Measurements from ENCODE around the gene CCDC106.

CCDC106 gene

DNA sequence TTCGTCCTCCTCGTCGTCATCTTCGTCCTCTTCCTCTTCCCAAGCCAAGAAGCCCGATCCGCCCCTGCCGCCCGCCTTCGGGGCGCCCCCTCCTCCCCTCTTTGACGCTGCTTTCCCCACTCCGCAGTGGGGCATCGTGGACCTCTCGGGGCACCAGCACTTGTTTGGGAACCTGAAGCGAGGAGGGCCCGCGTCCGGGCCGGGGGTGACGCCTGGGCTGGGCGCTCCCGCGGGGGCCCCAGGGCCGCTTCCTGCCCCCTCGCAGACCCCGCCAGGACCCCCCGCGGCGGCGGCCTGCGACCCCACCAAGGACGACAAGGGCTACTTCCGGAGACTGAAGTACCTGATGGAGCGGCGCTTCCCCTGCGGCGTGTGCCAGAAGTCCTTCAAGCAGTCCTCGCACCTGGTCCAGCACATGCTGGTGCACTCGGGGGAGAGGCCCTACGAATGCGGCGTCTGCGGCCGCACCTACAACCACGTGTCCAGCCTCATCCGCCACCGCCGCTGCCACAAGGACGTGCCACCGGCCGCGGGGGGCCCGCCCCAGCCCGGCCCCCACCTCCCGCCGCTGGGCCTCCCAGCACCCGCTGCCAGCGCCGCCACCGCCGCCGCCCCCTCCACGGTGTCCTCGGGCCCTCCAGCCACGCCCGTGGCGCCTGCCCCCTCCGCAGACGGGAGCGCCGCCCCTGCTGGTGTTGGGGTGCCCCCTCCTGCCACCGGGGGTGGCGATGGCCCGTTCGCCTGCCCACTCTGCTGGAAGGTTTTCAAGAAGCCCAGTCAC is 33.9 kb upstream of the CCDC106 start:
- DNase-seq (ENCODE audit: low read depth) = no peak

DNA sequence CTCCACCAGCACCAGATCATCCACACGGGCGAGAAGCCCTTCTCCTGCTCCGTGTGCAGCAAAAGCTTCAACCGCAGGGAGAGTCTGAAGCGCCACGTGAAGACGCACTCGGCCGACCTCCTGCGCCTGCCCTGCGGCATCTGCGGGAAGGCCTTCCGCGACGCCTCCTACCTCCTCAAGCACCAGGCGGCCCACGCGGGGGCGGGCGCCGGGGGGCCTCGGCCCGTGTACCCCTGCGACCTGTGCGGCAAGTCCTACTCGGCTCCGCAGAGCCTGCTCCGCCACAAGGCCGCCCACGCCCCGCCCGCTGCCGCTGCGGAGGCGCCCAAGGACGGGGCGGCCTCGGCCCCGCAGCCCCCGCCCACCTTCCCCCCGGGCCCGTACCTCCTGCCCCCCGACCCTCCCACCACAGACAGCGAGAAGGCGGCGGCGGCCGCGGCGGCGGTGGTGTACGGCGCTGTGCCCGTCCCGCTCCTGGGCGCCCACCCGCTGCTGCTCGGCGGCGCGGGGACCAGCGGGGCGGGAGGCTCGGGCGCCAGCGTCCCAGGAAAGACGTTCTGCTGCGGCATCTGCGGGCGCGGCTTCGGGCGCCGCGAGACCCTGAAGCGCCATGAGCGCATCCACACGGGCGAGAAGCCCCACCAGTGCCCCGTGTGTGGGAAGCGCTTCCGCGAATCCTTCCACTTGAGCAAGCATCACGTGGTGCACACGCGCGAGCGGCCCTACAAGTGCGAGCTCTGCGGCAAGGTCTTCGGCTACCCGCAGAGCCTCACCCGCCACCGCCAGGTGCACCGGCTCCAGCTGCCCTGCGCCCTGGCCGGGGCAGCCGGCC is 33.1 kb upstream of the CCDC106 start:
- DNase-seq (ENCODE audit: low read depth) = no peak

DNA sequence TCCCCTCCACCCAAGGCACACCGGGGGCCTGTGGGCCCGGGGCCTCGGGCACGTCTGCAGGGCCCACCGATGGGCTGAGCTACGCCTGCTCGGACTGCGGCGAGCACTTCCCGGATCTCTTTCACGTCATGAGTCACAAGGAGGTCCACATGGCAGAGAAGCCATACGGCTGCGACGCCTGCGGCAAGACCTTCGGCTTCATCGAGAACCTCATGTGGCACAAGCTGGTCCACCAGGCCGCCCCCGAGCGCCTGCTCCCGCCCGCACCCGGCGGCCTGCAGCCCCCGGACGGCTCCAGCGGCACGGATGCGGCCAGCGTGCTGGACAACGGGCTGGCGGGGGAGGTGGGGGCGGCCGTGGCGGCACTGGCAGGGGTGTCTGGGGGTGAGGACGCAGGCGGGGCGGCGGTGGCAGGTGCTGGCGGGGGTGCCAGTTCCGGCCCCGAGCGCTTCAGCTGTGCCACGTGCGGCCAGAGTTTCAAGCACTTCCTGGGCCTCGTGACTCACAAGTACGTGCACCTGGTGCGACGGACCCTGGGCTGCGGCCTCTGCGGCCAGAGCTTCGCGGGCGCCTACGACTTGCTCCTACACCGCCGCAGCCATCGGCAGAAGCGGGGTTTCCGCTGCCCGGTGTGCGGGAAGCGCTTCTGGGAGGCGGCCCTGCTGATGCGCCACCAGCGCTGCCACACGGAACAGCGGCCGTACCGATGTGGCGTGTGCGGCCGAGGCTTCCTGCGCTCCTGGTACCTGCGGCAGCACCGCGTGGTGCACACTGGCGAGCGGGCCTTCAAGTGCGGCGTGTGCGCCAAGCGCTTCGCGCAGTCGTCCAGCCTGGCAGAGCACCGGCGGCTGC is 32.2 kb upstream of the CCDC106 start:
- no peak for DNase-seq (ENCODE audit: low read depth)

DNA sequence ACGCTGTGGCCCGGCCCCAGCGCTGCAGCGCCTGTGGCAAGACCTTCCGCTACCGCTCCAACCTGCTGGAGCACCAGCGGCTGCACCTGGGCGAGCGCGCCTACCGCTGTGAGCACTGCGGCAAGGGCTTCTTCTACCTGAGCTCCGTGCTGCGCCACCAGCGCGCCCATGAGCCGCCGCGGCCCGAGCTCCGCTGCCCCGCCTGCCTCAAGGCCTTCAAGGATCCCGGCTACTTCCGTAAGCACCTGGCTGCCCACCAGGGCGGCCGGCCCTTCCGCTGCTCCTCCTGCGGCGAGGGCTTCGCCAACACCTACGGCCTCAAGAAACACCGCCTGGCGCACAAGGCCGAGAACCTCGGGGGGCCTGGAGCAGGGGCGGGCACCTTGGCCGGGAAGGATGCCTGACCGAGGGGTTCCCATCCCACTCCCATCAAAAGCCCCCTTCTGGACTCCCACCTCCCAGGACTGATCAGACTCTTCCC is 31.6 kb upstream of the CCDC106 start:
- no peak for DNase-seq (ENCODE audit: low read depth)

DNA sequence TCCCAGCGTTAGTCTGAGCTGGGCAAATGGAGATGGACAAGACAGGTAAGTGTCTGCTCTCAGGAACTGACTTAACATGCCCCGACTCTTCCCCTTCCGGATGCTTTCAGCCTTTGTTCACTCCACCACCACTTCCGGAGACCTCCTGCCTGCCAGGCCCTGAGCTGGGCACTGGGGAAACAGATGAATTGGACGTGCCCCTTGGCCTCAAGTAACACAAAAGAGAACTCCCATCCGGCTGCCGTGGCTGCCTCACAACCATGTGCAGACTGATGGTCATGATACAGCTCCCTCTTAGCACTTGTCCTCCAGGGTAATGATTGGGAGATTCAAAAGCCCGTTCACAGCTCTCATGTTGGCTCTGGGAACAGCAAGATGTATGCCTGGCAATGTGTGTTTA is 30.6 kb upstream of the CCDC106 start:
- no peak for DNase-seq (ENCODE audit: low read depth)

DNA sequence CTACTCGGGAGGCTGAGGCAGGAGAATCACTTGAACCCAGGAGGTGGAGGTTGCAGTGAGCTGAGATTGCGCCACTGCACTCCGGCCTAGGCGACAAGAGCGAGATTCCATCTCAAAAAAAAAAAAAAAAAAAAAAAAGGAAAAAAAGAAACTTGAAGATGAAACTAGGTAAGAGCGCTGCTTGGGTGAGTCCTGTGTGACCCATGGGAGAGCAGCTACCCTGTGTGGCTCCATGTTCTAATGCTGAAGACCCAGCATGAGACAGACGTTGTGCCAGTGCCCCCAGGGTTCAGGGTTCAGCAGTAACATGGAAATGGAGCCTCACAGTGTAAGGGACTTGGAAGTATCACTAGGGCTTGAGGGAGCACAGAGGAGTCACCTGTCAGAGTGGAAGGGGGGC is 29.6 kb upstream of the CCDC106 start:
- no peak for DNase-seq (ENCODE audit: low read depth)

DNA sequence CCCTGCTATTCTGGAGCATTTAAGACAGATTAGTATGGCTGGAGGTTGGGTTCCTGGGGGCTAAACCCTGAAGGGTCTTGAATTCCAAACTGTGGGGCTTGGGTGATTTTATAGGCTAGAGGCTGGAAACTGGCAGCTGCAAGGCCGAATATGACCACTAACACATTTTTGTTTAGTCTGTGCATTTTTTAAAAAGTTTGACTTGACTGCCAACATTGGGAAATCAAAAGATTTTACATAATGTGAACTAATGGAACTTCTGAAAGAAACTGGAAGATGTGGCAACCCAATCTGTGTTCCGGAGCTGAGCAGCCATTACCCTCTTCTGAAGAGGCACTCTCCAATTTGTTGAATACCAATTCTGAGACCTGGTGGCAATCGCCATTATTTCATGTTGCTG is 28.7 kb upstream of the CCDC106 start:
- DNase-seq (ENCODE audit: low read depth) = no peak

DNA sequence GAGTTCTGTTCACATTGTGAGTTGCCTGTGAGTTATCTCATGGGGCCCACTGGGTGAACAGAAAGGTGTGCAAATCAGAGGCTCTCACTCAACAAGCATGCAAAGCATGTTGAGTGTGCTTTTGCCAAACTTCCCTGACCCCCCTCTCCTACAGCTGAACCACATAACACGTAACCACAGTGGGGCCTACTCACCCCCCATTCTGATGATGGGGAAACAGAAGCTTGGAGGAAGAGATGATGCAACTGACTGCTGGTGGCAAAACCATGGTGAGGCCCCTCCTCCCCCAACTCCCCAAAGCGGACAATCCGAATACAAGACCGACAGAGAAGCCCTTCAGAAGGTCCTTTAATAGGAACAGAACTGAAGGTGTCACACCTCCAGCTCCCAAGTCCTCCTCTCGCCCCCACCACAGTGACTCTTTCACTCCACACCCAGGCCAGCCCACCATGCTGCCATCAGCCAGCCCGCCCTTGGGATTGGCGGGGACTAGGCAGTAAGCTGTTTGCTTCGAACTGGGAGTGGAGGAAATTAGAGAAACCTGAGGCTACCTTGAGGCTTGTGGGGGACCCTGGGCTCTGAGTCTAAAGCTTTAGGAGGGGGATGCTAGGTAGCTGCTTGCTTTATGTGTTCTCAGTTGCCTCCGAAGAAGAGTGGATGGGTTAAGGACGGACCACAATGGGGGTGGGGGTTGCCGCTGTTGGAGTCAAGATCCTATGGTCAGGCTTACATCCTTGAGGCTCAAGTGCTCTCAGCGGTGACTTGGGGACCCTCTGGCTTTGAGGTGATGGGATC is 27.4 kb upstream of the CCDC106 start:
- no peak for DNase-seq (ENCODE audit: low read depth)

DNA sequence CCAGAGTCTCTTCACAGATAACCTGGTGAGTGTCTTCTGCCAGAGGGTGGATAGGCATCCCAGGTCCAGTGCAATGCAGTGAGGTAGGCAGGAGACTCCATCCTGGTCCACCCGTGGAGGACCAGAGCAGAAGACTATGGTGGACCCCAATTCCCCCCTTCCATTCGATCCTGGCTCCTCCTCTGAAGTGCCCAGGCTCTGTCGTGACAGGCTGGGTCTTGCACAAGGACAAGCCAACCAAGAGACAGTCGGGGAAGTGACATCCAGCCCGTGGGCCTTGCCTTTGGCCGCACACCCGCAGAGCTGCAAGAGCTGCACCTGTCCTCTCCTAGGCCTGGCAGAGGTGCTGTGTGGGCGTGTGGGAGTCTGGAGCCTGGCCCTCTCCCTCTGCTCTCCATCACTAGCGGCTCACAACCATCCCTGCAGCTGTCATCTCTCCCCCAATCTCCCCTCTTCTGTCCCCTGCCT is 26.8 kb upstream of the CCDC106 start:
- no peak for DNase-seq (ENCODE audit: low read depth)

DNA sequence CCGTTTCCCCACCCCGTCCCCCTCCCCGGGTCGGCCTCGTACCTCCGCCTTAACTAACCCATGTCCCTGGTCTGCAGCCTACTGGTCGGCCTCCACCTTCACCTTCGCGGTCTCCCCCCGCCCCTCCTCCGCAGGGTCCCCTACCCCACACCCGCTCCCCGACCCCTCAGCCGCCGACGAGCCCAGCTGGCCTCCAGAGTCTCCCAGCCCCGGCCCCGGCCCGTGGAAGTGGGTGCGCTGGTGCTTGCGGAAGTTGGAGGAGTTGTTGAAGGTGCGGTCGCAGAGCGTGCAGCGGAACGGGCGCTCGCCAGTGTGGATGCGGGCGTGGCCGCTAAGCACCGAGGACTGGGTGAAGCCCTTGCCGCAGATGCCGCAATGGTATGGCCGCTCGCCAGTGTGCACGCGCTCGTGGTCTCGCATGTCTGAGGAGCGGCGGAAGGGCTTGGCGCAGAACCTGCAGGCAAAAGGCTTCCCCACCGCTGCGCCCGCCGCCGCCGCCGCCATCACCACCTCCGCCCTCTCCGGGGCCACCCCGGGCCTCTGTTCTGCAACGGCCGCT is 26.3 kb upstream of the CCDC106 start:
- DNase-seq (ENCODE audit: low read depth) = no peak

DNA sequence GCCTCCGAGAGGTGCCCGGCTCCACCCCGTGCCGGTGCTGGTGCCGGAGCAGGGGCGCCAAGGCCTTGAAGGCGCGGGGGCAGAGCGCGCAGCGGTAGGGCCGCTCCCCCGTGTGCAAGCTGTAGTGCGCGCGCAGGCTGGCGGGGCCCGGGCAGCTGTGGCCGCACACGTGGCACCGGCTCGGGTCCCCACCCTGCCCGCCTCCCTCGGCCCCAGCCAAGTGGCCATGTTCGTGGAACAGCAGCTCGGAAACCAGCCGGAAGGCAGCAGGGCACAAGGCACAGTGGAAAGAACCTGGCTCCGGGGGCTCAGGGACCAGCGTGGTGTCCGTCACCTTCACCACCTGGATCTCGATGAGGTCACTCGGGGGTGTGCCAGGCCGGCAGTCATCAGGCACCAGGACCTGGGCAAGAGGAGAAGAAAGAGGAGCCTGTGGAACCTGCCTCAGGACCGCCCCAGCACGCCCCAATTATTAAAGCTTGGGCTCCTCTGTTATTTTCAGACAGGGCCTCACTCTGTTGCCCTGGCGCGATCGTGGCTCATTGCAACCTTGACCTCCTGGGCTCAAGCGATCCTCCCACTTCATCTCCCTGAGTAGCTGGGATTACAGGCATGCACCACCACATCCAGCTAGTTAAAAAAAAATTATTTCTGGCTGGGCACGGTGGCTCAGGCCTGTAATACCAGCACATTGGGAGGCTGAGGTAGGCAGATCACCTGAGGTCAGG is 25.6 kb upstream of the CCDC106 start:
- no peak for DNase-seq (ENCODE audit: low read depth)

DNA sequence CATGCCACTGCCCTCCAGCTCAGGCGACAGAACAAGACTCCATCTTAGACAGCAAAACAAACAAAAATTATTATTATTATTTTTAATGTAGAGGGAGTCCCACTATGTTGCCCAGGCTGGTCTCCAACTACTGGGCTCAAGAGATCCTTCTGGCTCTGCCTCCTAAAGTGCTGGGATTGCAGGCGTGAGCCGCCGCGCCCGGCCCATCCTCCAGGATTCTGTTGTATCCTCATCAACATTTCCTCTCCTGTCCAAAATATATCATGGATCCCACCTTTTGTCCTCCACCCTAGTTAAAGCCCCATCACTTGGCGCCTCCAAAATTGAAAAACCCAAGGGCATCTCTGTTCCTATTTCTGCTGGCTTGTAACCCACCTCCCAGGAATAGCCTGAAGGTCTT is 24.9 kb upstream of the CCDC106 start:
- no peak for DNase-seq (ENCODE audit: low read depth)

DNA sequence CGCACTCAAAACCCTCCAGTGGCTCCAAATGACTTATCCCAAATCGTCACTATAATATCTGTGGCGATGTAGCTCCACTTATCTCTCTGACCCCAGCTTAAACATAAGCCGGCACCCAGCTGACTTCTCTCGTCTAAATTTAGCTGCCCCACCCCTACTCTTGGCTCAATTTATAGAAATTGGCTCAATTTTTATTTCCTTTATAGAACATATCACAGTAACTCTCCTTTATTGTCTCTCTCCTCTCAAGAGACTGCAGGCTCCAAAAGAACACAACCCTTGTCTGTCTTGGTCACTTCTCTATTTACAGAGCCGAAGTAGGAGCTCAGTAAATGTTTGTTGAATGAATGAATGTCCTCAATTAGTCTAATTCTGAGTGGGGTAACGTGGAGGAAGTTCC is 24.5 kb upstream of the CCDC106 start:
- no peak for DNase-seq (ENCODE audit: low read depth)

DNA sequence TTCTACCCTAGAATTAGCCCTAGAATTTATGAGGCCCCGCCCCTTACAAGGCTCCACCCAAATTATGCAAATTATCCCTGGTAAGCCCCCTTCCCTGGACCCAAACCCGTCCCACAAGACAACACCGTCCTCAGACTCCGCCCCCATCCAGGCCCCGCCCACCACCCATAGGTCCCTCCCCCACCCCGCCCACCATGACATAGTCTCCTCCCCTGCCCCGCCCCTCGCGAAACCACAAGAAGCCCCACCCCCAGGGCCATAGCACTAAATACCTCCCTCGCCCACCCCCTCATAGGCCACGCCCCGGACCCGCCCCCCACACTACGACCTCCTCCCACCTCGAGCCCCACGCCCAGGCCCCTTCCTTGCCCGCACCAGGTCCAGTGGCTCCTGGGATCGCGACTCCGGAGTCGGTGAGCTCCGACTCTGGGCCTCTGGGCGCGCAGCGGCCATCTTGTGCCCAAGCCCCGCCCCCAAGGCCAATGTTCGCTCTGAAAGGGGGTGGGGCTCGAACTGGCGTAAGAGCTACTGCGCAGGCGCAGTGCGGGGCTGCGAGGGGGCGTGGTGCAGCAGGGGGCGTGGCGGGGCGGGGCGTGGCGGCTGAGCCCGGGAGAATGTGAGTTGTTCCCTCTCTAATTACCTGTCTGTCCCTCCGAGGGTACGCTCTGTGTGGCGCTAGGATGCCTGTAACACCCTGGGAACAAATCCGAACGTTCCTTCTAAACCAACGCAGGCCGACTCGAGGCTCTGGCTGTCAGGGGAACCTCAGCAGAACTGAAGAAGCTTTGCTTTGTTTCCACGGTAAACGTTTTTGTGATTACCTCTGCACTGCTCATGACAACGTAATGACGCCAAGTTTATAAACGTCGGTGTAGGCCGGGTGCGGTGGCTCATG is 23.7 kb upstream of the CCDC106 start, which contains the start of gene ZNF784:
Gene ZNF784, minus strand, starts transcription at position 458 of the 895 bp plus-strand sequence. Its CDS starts 5 bp downstream, at position 453.
- peak; percentile 86 for DNase-seq (ENCODE audit: low read depth)

DNA sequence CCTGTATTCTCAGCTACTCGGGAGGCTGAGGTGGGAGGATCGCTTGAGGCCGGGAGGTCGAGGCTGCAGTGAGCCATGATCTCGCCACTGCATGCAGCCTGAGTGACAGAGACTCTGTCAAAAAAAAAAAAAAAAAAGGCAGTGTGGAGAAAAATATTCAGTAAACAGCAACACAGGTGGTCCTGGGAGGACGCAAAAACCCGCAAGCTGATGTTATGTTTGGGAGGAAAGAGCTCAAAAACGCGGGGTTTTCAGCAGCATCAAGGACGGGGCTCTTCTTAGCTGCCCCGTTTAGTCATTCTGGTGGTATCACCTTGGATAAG is 23.0 kb upstream of the CCDC106 start:
- DNase-seq (ENCODE audit: low read depth) = no peak

DNA sequence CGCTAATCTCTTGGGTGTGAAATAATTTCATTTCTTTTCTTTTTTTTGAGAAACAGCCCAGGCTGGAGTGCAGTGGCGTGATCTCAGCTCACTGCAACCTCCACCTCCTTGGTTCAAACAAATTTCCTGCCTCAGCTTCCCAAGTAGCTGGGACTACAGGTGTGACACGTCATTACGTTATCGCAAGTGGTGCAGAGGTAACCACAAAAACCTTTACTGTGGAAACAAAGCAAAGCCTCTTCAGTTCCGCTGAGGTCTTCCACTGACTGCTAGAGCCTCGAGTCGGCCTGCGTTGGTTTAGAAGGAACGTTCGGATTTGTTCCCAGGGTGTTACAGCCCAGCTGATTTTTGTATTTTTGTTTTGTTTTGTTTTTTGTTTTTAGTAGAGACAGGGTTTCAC is 21.7 kb upstream of the CCDC106 start:
- DNase-seq (ENCODE audit: low read depth) = no peak

DNA sequence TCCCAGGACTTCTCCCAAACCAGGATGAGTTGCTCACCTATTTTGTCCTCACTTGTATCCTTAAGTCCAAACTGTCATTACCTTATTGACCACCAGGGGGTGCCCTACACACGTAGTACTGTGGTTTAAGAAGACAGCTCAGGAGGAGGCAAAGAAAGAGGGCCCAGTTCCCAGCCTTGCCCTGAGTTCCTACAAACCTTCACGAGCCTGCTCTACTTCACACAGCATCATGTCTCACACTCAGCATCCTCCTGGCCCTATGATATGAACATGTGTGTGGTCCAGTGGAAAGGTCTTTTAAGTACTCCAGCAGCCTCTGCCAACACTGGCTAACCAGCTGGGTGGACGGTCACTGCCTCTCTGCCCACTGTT is 15.6 kb upstream of the CCDC106 start:
- DNase-seq (ENCODE audit: low read depth) = peak; percentile 86

DNA sequence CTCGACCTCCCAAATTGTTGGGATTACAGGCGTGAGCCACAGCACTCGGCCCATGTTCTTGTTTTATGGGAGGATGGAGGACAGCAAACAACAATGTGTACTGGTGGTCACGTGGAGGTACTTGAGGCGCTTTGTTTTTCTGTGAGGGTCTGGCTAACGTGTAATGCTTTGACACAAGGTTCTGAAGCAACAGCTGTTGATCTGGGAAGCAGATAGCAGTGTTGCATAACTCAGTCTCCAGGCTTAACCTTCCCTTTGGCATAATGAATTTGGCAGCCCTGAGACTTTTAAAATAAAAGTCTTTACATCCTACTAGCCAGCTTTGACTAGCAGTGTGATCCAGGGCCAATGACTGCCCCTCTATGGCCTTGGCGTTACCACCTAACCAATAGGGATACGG is 14.2 kb upstream of the CCDC106 start:
- no peak for DNase-seq (ENCODE audit: low read depth)

DNA sequence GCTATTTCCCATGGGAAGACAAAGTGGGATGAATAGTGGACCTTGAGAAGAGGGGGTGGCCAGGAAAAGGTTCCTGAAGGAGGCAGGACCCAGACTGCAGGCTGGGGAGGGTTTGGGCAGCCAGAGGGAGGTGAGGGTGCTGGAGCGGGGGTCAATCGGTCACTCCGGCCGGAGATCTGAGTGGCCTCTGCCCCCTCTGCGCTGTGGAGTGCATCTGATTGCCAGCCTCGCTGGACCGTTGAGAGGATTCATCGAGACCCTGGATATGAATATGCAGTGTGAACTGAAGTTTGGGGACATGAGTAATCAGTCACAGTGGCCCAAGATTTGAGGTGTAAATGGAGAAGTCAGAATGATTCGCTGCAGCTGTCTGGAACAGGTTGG is 12.7 kb upstream of the CCDC106 start:
- DNase-seq (ENCODE audit: low read depth) = no peak

Data from stimulated activated CD8-positive, alpha-beta memory T cell treated with anti-CD3 and anti-CD28 coated beads, Interleukin-15, amount 100 ng/mL, for 1 hour (primary cell).